Panc1 (cell line): ENCODE data around the gene DNAH3.

Source experiments
- CTCF ChIP-seq: fragments of 450-650 bp; IDR thresholded peaks from 2 replicates; pipeline ENCODE4 v1.5.1; 2017; ENCODE audit warnings: mild to moderate bottlenecking
- REST ChIP-seq, 2 experiments: IDR thresholded peaks; 2 replicates each; pipeline ENCODE4 v1.6.1; 2011 to 2012; ENCODE audit warnings: low read depth in 2 of 2, control low read depth in 1 of 2, low read length in 1 of 2, mild to moderate bottlenecking in 1 of 2, moderate library complexity in 1 of 2; ENCODE audit not compliant: insufficient read depth in 1 of 2
- TCF7L2 ChIP-seq: IDR thresholded peaks from 2 replicates; pipeline ENCODE4 v1.6.1; 2011; ENCODE audit warnings: mild to moderate bottlenecking, low read depth, low read length, inconsistent platforms

GRCh38 chr16:20903899-20904506 lies 246.6 kb downstream of the DNAH3 start:
- TF ChIP-seq TCF7L2 (no peak), CTCF (no peak), REST (IDR thresholded peaks at IDR 0.05; ENCODE audit: insufficient read depth in 1 of 2, low read depth in 2 of 2, low read length in 1 of 2) (no peak)
